IMR-90 (cell line): ENCODE results near the gene PIP4K2B. TPM values are rescaled to one million over a fixed set of nuclear protein-coding genes. Genes with fewer than 3 reads are reported as not detected.

Experiments
- ATAC-seq: fragments of 200-7000 bp; cut with Tn5 transposase; 2 replicates; pipeline ENCODE4 v1.9.1; 2020; ENCODE audit warnings: low read depth, mild to moderate bottlenecking, moderate library complexity
- BruUV-seq: library from RNA; stranded (reverse); fragments of 400-500 nt; replicated peaks from 2 replicates; lab custom pipeline; 2021; lab: Mats Ljungman, UMichigan
- CTCF ChIA-PET: fragments of 300-600 bp; formaldehyde crosslinking; extraction: SDS; loops from one replicate; lab custom pipeline; 2021; ENCODE audit warnings: antibody characterized with exemption; lab: Yijun Ruan, JAX
- POLR2A ChIA-PET: fragments of 300-600 bp; sonication (Branson Sonifier 250); formaldehyde crosslinking; loops from one replicate; lab custom pipeline; 2022; ENCODE audit warnings: antibody characterized with exemption; ENCODE audit not compliant: unreplicated experiment; lab: Charles Lee
- DNase-seq: peaks from one replicate; pipeline ENCODE4 v3.0.0; 2013
- H2AFZ ChIP-seq: replicated peaks from 2 replicates; pipeline ENCODE3; 2013; ENCODE audit warnings: low read length, mild to moderate bottlenecking; ENCODE audit not compliant: poor library complexity
- H2AK5ac ChIP-seq: 2 replicates; pipeline ENCODE4 v1.6.1; 2013; ENCODE audit warnings: low read depth, low read length, inconsistent platforms
- H2AK9ac ChIP-seq: replicated peaks from 2 replicates; pipeline ENCODE3; 2013; ENCODE audit warnings: mild to moderate bottlenecking, low read depth, low read length, moderate library complexity; ENCODE audit not compliant: poor library complexity
- H2BK120ac ChIP-seq: 2 replicates; pipeline ENCODE4 v1.6.1; 2013; ENCODE audit warnings: low read depth, low read length, inconsistent platforms
- H2BK15ac ChIP-seq: 3 replicates; pipeline ENCODE4 v1.6.1; 2013; ENCODE audit warnings: low read depth, low read length, inconsistent platforms
- H2BK20ac ChIP-seq: 2 replicates; pipeline ENCODE4 v1.6.1; 2013; ENCODE audit warnings: low read depth, mild to moderate bottlenecking, inconsistent platforms, low read length, moderate library complexity
- H2BK5ac ChIP-seq: 2 replicates; pipeline ENCODE4 v1.6.1; 2013; ENCODE audit warnings: mild to moderate bottlenecking, low read depth, low read length, inconsistent platforms; ENCODE audit not compliant: poor library complexity, severe bottlenecking
- H3K14ac ChIP-seq: replicated peaks from 2 replicates; pipeline ENCODE4 v1.6.1; 2013; ENCODE audit warnings: low read depth, low read length, inconsistent platforms
- H3K18ac ChIP-seq: 2 replicates; pipeline ENCODE4 v1.6.1; 2013; ENCODE audit warnings: low read depth, low read length, control low read depth
- H3K23ac ChIP-seq: 2 replicates; pipeline ENCODE4 v1.6.1; 2013; ENCODE audit warnings: low read depth, low read length, inconsistent platforms
- H3K27ac ChIP-seq: 2 replicates; pipeline ENCODE4 v1.5.1; 2013; ENCODE audit warnings: mild to moderate bottlenecking, control low read depth, low read length; ENCODE audit not compliant: insufficient read depth
- H3K27me3 ChIP-seq: 2 replicates; pipeline ENCODE4 v1.6.1; 2013; ENCODE audit warnings: low read length; ENCODE audit not compliant: control insufficient read depth, insufficient read depth
- H3K36me3 ChIP-seq: 2 replicates; pipeline ENCODE4 v1.6.1; 2013; ENCODE audit warnings: low read length, mixed read lengths; ENCODE audit not compliant: control insufficient read depth, insufficient read depth
- H3K4ac ChIP-seq: 2 replicates; pipeline ENCODE4 v1.6.1; 2013; ENCODE audit warnings: low read depth, low read length, inconsistent platforms
- H3K4me1 ChIP-seq: 2 replicates; pipeline ENCODE4 v1.6.1; 2013; ENCODE audit warnings: low read length, mixed read lengths; ENCODE audit not compliant: control insufficient read depth, insufficient read depth
- H3K4me2 ChIP-seq: 2 replicates; pipeline ENCODE4 v1.6.1; 2013; ENCODE audit warnings: low read depth, mild to moderate bottlenecking, control low read depth, low read length, moderate library complexity
- H3K4me3 ChIP-seq: 2 replicates; pipeline ENCODE4 v1.5.1; 2013; ENCODE audit warnings: low read depth, mild to moderate bottlenecking, control low read depth, low read length, moderate library complexity; ENCODE audit not compliant: insufficient read depth
- H3K56ac ChIP-seq: 2 replicates; pipeline ENCODE4 v1.6.1; 2013; ENCODE audit warnings: low read length, inconsistent platforms; ENCODE audit not compliant: insufficient read depth; ENCODE audit errors: extremely low read depth
- H3K79me1 ChIP-seq, 2 experiments: 2 replicates each; pipeline ENCODE4 v1.6.1; 2013; ENCODE audit warnings: low read length in 2 of 2, inconsistent platforms in 1 of 2, low read depth in 1 of 2
- H3K9ac ChIP-seq: 2 replicates; pipeline ENCODE4 v1.6.1; 2013; ENCODE audit warnings: low read depth, low read length, control low read depth
- H3K9me1 ChIP-seq: 2 replicates; pipeline ENCODE4 v1.6.1; 2013; ENCODE audit warnings: low read length, inconsistent platforms; ENCODE audit not compliant: insufficient read depth
- H3K9me3 ChIP-seq: 2 replicates; pipeline ENCODE4 v1.6.1; 2013; ENCODE audit warnings: low read length; ENCODE audit not compliant: control insufficient read depth, insufficient read depth
- H4K20me1 ChIP-seq: 2 replicates; pipeline ENCODE4 v1.6.1; 2013; ENCODE audit warnings: low read length, inconsistent platforms; ENCODE audit not compliant: insufficient read depth
- H4K5ac ChIP-seq: 2 replicates; pipeline ENCODE4 v1.6.1; 2013; ENCODE audit warnings: mild to moderate bottlenecking, low read depth, low read length, control low read depth
- H4K8ac ChIP-seq, 2 experiments: 2 replicates each; pipeline ENCODE4 v1.6.1; 2013; ENCODE audit warnings: low read depth in 2 of 2, low read length in 2 of 2, control low read depth in 1 of 2, inconsistent platforms in 1 of 2
- H4K91ac ChIP-seq: 2 replicates; pipeline ENCODE4 v1.6.1; 2013; ENCODE audit warnings: low read depth, low read length, inconsistent platforms; ENCODE audit not compliant: insufficient read depth
- CEBPB ChIP-seq: IDR thresholded peaks from 2 replicates; pipeline ENCODE4 v1.6.1; 2012; ENCODE audit warnings: low read depth, low read length, improper control_type of control experiment
- FOS ChIP-seq: fragments of 150-350 bp; IDR thresholded peaks from 2 replicates; pipeline ENCODE4 v1.6.1; 2016; ENCODE audit warnings: low read depth, low read length
- MAFK ChIP-seq: IDR thresholded peaks from 2 replicates; pipeline ENCODE4 v1.6.1; 2012; ENCODE audit warnings: low read depth, low read length, improper control_type of control experiment
- MXI1 ChIP-seq: IDR thresholded peaks from 2 replicates; pipeline ENCODE4 v1.6.1; 2012; ENCODE audit warnings: low read depth, mild to moderate bottlenecking, low read length, moderate library complexity, borderline replicate concordance
- RAD21 ChIP-seq: IDR thresholded peaks from 2 replicates; pipeline ENCODE4 v1.6.1; 2012; ENCODE audit warnings: low read length, improper control_type of control experiment
- RCOR1 ChIP-seq: IDR thresholded peaks from 2 replicates; pipeline ENCODE4 v1.6.1; 2012; ENCODE audit warnings: mild to moderate bottlenecking, low read length, improper control_type of control experiment; ENCODE audit not compliant: insufficient replicate concordance
- RFX5 ChIP-seq: IDR thresholded peaks from 2 replicates; pipeline ENCODE4 v1.8.0; 2012; ENCODE audit warnings: low read depth, mild to moderate bottlenecking, low read length, moderate library complexity
- WGBS, 2 experiments: methylation state at CpG; one replicate each; pipeline versions ENCODE4 v1.1.5 to v1.1.7; 2013; ENCODE audit warnings: missing lambda C conversion rate in 2 of 2; ENCODE audit not compliant: insufficient read length in 1 of 2; ENCODE audit errors: extremely low coverage in 2 of 2; 5-methylcytosine and 5-hydroxymethylcytosine counted together
- dilution Hi-C: fragments of 300-500 bp; cut with HindIII; formaldehyde crosslinking; loops from one replicate; pipeline ENCODE4 v1.14.3; 2018; ENCODE audit warnings: low sequenced_read_pairs; ENCODE audit not compliant: unreplicated experiment
- in situ Hi-C: fragments of 300-500 bp; cut with MboI; formaldehyde crosslinking; loops from 3 replicates; pipeline ENCODE4 v1.14.3; 2019; ENCODE audit warnings: low sequenced_read_pairs, inconsistent platforms, mixed read lengths
- intact Hi-C: fragments of 100-400 bp; cut with micrococcal nuclease; formaldehyde crosslinking; loops from 2 replicates; pipeline ENCODE4 v1.10.0; 2022
- polyA plus RNA-seq, 3 experiments: library from polyadenylated mRNA; depleted of rRNA; stranded (reverse); fragments of >200 nt; gene quantifications; 2 replicates each; pipeline ENCODE4 v1.2.3, GENCODE V29; 2012; ENCODE audit warnings: low replicate concordance in 1 of 3
- total RNA-seq: library from RNA; depleted of rRNA; stranded (reverse); fragments of >200 nt; gene quantifications from 2 replicates; pipeline ENCODE4 v1.2.3, GENCODE V29; 2012

PIP4K2B gene
- total and polyA plus RNA-seq, 2 of the 4 experiments (the other 2 are of a cell fraction): 40.0 to 40.2 TPM

GRCh38 chr17:38719289-38719942 is 79.9 kb downstream of the PIP4K2B start:
- in situ Hi-C loops: no loop called here
- H3K9ac ChIP-seq: no peak overlapping the region
- no peak overlapping the region for H3K27ac ChIP-seq
- ATAC-seq (no peak), DNase-seq (no peak)
- peaks cover 62% of the 10 kb centered on the region for H3K36me3 ChIP-seq
- no peak overlapping the region for H2BK15ac ChIP-seq
- no peak overlapping the region for H3K4me3 ChIP-seq
- H2AFZ ChIP-seq: no peak overlapping the region
- no peaks in the 10 kb centered on the region; the same call in 1 of the 2 replicates for H3K4me1 ChIP-seq
- H2BK20ac ChIP-seq: no peak overlapping the region
- TF ChIP-seq MXI1 (no peak), MAFK (no peak), RAD21 (no peak), FOS (no peak), RFX5 (no peak), RCOR1 (no peak), CEBPB (no peak)
- no peak overlapping the region for H2BK5ac ChIP-seq
- no peak overlapping the region for H4K8ac ChIP-seq
- H2AK9ac ChIP-seq: peak overlapping the region; percentile 55
- intact Hi-C loops: no loop called here
- BruUV-seq: no TSS peak
- no peak overlapping the region for H3K4me2 ChIP-seq
- no peak overlapping the region for H3K4ac ChIP-seq
- H2AK5ac ChIP-seq: no peak overlapping the region
- no peaks in the 10 kb centered on the region for H4K20me1 ChIP-seq
- no peaks in the 10 kb centered on the region for H3K9me1 ChIP-seq
- no peaks in the 10 kb centered on the region for H3K79me1 ChIP-seq
- no peak overlapping the region for H3K14ac ChIP-seq
- H3K56ac ChIP-seq: no peak overlapping the region
- no peak overlapping the region for H2BK120ac ChIP-seq
- dilution Hi-C loops: no loop called here
- H3K23ac ChIP-seq: no peak overlapping the region
- no peak overlapping the region for H4K5ac ChIP-seq
- H4K91ac ChIP-seq: no peak overlapping the region
- 87% methylated on average over 9 of the region's 29 CpGs; no CpG with 5 or more reads in 1 of the 2 experiments for WGBS, 2 experiments
- no peaks in the 10 kb centered on the region for H3K27me3 ChIP-seq
- no peaks in the 10 kb centered on the region for H3K9me3 ChIP-seq
- CTCF ChIA-PET: no interaction called here
- POLR2A ChIA-PET: no interaction called here
- H3K18ac ChIP-seq: no peak overlapping the region
